PC-9 (cell line): ENCODE data around the gene PIH1D1.

Source experiments
- EZH2 ChIP-seq: fragments of 200-600 bp; sonication (generic); IDR thresholded peaks from 2 replicates; pipeline ENCODE4 v1.8.0; 2017; ENCODE audit warnings: antibody characterized with exemption, low read depth
- TF ChIP-seq, protein P1 (sequence below): fragments of 200-600 bp; sonication (generic); conservative IDR thresholded peaks from 2 replicates; pipeline ENCODE4 v1.6.1; 2017; ENCODE audit warnings: mixed run types, antibody characterized with exemption, mild to moderate bottlenecking, moderate library complexity

- TF ChIP-seq, protein P1, sequence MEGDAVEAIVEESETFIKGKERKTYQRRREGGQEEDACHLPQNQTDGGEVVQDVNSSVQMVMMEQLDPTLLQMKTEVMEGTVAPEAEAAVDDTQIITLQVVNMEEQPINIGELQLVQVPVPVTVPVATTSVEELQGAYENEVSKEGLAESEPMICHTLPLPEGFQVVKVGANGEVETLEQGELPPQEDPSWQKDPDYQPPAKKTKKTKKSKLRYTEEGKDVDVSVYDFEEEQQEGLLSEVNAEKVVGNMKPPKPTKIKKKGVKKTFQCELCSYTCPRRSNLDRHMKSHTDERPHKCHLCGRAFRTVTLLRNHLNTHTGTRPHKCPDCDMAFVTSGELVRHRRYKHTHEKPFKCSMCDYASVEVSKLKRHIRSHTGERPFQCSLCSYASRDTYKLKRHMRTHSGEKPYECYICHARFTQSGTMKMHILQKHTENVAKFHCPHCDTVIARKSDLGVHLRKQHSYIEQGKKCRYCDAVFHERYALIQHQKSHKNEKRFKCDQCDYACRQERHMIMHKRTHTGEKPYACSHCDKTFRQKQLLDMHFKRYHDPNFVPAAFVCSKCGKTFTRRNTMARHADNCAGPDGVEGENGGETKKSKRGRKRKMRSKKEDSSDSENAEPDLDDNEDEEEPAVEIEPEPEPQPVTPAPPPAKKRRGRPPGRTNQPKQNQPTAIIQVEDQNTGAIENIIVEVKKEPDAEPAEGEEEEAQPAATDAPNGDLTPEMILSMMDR, result no peak
- no peak for TF ChIP-seq EZH2
Measured at GRCh38 chr19:49453013-49453756, 1.6 kb upstream of the PIH1D1 start, which contains the start of gene ALDH16A1.
